Prostate gland (tissue), 2 donors: ENCODE results near the gene YEATS2.

Experiments used
- CTCF ChIP-seq, 4 experiments: fragments of 200-600 bp in 2 of 4; fragments of 450-650 bp in 2 of 4; sonication (generic) in 2 of 4; IDR thresholded peaks; 1 replicate in 3 of 4; 2 replicates in 1 of 4; pipeline ENCODE4 v1.5.1; 2016 to 2019; ENCODE audit warnings: antibody characterized with exemption in 4 of 4, mild to moderate bottlenecking in 2 of 4, moderate library complexity in 2 of 4
- POLR2A ChIP-seq: fragments of 450-650 bp; IDR thresholded peaks from one replicate; pipeline ENCODE4 v1.6.1; 2016; ENCODE audit warnings: antibody characterized with exemption, mild to moderate bottlenecking
- POLR2AphosphoS5 ChIP-seq: sonication (generic); formaldehyde crosslinking; IDR thresholded peaks from one replicate; pipeline ENCODE4 v1.6.1; 2017; ENCODE audit warnings: antibody characterized with exemption

GRCh38 chr3:183815563-183815940 lies 118.0 kb downstream of the YEATS2 start:
- no peak for TF ChIP-seq POLR2AphosphoS5
- TF ChIP-seq POLR2A: no peak
- no peak for TF ChIP-seq CTCF (IDR thresholded peaks at IDR 0.05)
